Trophoblast cell (in vitro differentiated cells and primary cell): Measurements from ENCODE around the gene LIMK2.
A peak's percentile ranks its signal among the peaks of the same experiment; 100 is the strongest.
"Not testable (repeated sequence)": the region's sequence is repeated elsewhere in the genome, so short reads cannot be mapped to it uniquely, and the experiment has no call there.

ENCODE experiments used
- DNase-seq, 2 donors: peaks; one replicate each; pipeline ENCODE4 v3.0.0-alpha.2; 2016
- H2AFZ ChIP-seq: 2 replicates; pipeline ENCODE4 v1.6.1; 2013; ENCODE audit warnings: low read length, moderate library complexity, mild to moderate bottlenecking; ENCODE audit not compliant: insufficient read depth, poor library complexity
- H2AK5ac ChIP-seq: 2 replicates; pipeline ENCODE4 v1.6.1; 2013; ENCODE audit warnings: mild to moderate bottlenecking, low read length
- H2BK120ac ChIP-seq: 2 replicates; pipeline ENCODE4 v1.6.1; 2013; ENCODE audit warnings: low read length, mild to moderate bottlenecking, moderate library complexity; ENCODE audit not compliant: insufficient read depth, poor library complexity
- H2BK12ac ChIP-seq: 2 replicates; pipeline ENCODE4 v1.6.1; 2013; ENCODE audit warnings: mild to moderate bottlenecking, low read length, moderate library complexity
- H2BK5ac ChIP-seq: 2 replicates; pipeline ENCODE4 v1.6.1; 2013; ENCODE audit warnings: low read length, low read depth, moderate library complexity, mild to moderate bottlenecking; ENCODE audit not compliant: poor library complexity
- H3K14ac ChIP-seq: 2 replicates; pipeline ENCODE4 v1.6.1; 2013; ENCODE audit warnings: mild to moderate bottlenecking, low read length
- H3K18ac ChIP-seq: 2 replicates; pipeline ENCODE4 v1.6.1; 2013; ENCODE audit warnings: mild to moderate bottlenecking, low read length
- H3K23ac ChIP-seq: 2 replicates; pipeline ENCODE4 v1.6.1; 2013; ENCODE audit warnings: low read length
- H3K27ac ChIP-seq: 2 replicates; pipeline ENCODE4 v1.5.1; 2013; ENCODE audit warnings: low read depth, mild to moderate bottlenecking, inconsistent platforms, low read length, moderate library complexity
- H3K27me3 ChIP-seq: 2 replicates; pipeline ENCODE4 v1.6.1; 2013; ENCODE audit warnings: inconsistent platforms, mild to moderate bottlenecking, low read length, moderate library complexity; ENCODE audit not compliant: insufficient read depth
- H3K36me3 ChIP-seq, 2 experiments: 1 replicate in 1 of 2; 2 replicates in 1 of 2; pipeline ENCODE4 v1.6.1; 2013; ENCODE audit warnings: low read length in 2 of 2, mild to moderate bottlenecking in 2 of 2, moderate library complexity in 1 of 2; ENCODE audit not compliant: insufficient read depth in 2 of 2, control insufficient read depth in 1 of 2
- H3K4ac ChIP-seq: 2 replicates; pipeline ENCODE4 v1.6.1; 2013; ENCODE audit warnings: low read depth, mild to moderate bottlenecking, low read length, moderate library complexity
- H3K4me1 ChIP-seq, 2 experiments: 1 replicate in 1 of 2; 2 replicates in 1 of 2; pipeline ENCODE4 v1.6.1; 2013; ENCODE audit warnings: low read length in 2 of 2, mild to moderate bottlenecking in 2 of 2, moderate library complexity in 1 of 2; ENCODE audit not compliant: insufficient read depth in 2 of 2, control insufficient read depth in 1 of 2
- H3K4me2 ChIP-seq: 2 replicates; pipeline ENCODE4 v1.6.1; 2013; ENCODE audit warnings: inconsistent platforms, mild to moderate bottlenecking, low read length, moderate library complexity
- H3K4me3 ChIP-seq: 2 replicates; pipeline ENCODE4 v1.5.1; 2013; ENCODE audit warnings: mild to moderate bottlenecking, low read depth, low read length, inconsistent platforms
- H3K79me1 ChIP-seq: one replicate; pipeline ENCODE4 v1.6.1; 2013; ENCODE audit warnings: low read length
- H3K79me2 ChIP-seq: 2 replicates; pipeline ENCODE4 v1.6.1; 2013; ENCODE audit warnings: low read length, mild to moderate bottlenecking; ENCODE audit not compliant: control insufficient read depth, insufficient read depth, poor library complexity
- H3K9ac ChIP-seq: 2 replicates; pipeline ENCODE4 v1.6.1; 2013; ENCODE audit warnings: mild to moderate bottlenecking, low read length
- H3K9me3 ChIP-seq: 2 replicates; pipeline ENCODE4 v1.6.1; 2013; ENCODE audit warnings: low read depth, mild to moderate bottlenecking, control low read depth, inconsistent platforms, low read length; ENCODE audit not compliant: insufficient read depth
- H4K12ac ChIP-seq: 2 replicates; pipeline ENCODE4 v1.6.1; 2013; ENCODE audit warnings: low read depth, mild to moderate bottlenecking, low read length, moderate library complexity
- H4K8ac ChIP-seq: 2 replicates; pipeline ENCODE4 v1.6.1; 2013; ENCODE audit warnings: low read depth, mild to moderate bottlenecking, low read length, moderate library complexity
- H4K91ac ChIP-seq: one replicate; pipeline ENCODE4 v1.6.1; 2013; ENCODE audit warnings: low read depth, mild to moderate bottlenecking, low read length, moderate library complexity
- WGBS: extraction: QIAGEN DNeasy Blood & Tissue Kit; methylation state at CpG from one replicate; pipeline ENCODE4 v1.1.7; 2013; ENCODE audit warnings: missing lambda C conversion rate; ENCODE audit not compliant: insufficient read length, insufficient coverage; ENCODE audit errors: extremely low coverage; 5-methylcytosine and 5-hydroxymethylcytosine counted together

The LIMK2 gene

DNA sequence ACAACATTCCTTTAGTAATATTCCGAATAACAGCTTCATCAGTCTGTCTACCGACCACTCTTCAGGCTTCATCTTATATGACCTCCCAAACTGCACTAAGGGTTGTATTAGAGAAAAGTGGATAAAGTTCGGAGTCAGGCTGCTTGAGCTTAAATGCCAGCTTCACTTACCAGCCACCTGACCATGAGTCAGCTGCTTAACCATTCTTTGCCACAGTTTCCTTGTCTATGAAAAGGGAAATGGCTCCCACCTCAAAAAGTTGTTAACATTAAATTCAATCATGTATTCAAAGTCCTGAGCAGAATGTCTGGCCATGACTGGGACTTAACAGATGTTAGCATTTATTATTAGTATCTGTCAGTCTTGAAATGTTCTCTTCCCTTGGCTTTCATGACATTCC lies 20.9 kb downstream of the LIMK2 start:
- Histone ChIP-seq H3K9me3 (no peaks in the 10 kb centered on the region), H3K36me3 (no peaks in the 10 kb centered on the region)

DNA sequence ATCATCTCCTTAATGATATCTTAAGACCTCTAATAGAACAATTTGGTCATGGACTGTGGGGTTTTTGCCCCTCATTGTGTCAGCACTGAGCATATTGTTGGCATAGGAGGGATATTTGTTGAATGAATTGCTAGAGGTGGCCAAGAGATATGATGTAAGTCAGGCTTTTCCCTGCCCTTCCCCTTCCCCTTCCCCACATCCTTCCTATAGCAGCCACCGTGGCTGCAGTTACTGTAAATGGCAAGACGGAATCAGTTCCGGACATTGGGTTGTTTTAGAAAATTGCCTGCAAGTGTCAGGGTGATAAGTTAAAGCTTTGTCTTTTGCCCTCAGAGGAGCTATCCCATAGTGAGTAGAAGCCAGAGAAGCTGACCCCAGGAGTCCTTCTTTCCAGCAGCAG lies 23.0 kb downstream of the LIMK2 start:
- Histone ChIP-seq H3K4me3 (no peak overlapping the region), H4K12ac (no peak overlapping the region), H2BK12ac (no peak overlapping the region), H3K27ac (no peak overlapping the region), H3K23ac (no peak overlapping the region), H2AFZ (no peak overlapping the region), H3K4me2 (no peak overlapping the region), H2BK5ac (no peak overlapping the region), H3K79me1 (peaks cover 16% of the 10 kb centered on the region), H2AK5ac (no peak overlapping the region), H4K91ac (no peak overlapping the region), H3K36me3 (no peaks in the 10 kb centered on the region), H3K27me3 (no peaks in the 10 kb centered on the region), H3K9ac (no peak overlapping the region), H2BK120ac (no peak overlapping the region), H3K79me2 (no peaks in the 10 kb centered on the region), H3K9me3 (no peaks in the 10 kb centered on the region), H3K14ac (no peak overlapping the region), H3K18ac (no peak overlapping the region), H4K8ac (no peak overlapping the region), H3K4ac (no peak overlapping the region), H3K4me1 (peaks cover 13 to 29% of the 10 kb centered on the region in 2 experiments)
- peak in 1 of 2 donors; percentile 18 for DNase-seq
- no CpG with 5 or more reads among the region's 3 CpGs for WGBS

More for the DNA sequence above, 20.9 kb downstream of the LIMK2 start:
- WGBS, result no CpG with 5 or more reads among the region's 3 CpGs
- Histone ChIP-seq H3K79me1 (peaks cover 20% of the 10 kb centered on the region), H3K9ac (no peak overlapping the region), H2AK5ac (no peak overlapping the region), H4K12ac (no peak overlapping the region), H4K8ac (no peak overlapping the region), H2BK5ac (peak overlapping the region; percentile 71), H4K91ac (no peak overlapping the region), H2AFZ (no peak overlapping the region), H3K4me3 (no peak overlapping the region), H3K27ac (peak overlapping the region; percentile 83), H2BK120ac (no peak overlapping the region), H3K18ac (no peak overlapping the region), H3K4me2 (peak overlapping the region; percentile 2), H3K23ac (no peak overlapping the region), H3K4ac (no peak overlapping the region), H3K79me2 (no peaks in the 10 kb centered on the region), H2BK12ac (no peak overlapping the region), H3K27me3 (no peaks in the 10 kb centered on the region), H3K4me1 (peaks cover 19 to 30% of the 10 kb centered on the region in 2 experiments), H3K14ac (no peak overlapping the region)
- peak in 1 of 2 donors; percentile 46 for DNase-seq

DNA sequence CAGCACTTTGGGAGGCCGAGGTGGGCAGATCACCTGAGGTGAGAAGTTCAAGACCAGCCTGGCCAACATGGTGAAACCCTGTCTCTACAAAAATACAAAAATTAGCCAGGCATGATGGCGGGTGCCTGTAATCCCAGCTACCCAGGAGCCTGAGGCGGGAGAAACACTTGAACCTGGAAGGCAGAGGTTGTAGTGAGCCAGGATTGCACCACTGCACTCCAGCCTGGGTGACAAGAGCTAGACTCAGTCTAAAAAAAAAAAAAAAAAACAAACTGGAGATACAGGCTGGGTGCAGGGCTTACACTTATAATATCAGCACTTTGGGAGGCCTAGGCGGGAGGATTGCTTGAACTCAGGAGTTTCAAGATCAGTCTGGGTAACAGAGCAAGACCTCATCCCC lies 23.9 kb downstream of the LIMK2 start:
- H3K9me3 ChIP-seq, H3K23ac ChIP-seq, DNase-seq, H3K27me3 ChIP-seq, H4K8ac ChIP-seq, H3K4ac ChIP-seq, H3K4me2 ChIP-seq, H3K79me2 ChIP-seq, H3K36me3 ChIP-seq, H3K27ac ChIP-seq, H3K18ac ChIP-seq, H2BK5ac ChIP-seq, H3K9ac ChIP-seq, H3K4me3 ChIP-seq, H2AK5ac ChIP-seq, H4K91ac ChIP-seq, H2AFZ ChIP-seq, H3K14ac ChIP-seq, H4K12ac ChIP-seq, H2BK12ac ChIP-seq: not testable (repeated sequence)
- H3K79me1 ChIP-seq, result peaks cover 17% of the 10 kb centered on the region
- peak overlapping the region; percentile 34 for H2BK120ac ChIP-seq
- H3K4me1 ChIP-seq, result peaks cover 13 to 26% of the 10 kb centered on the region in 2 experiments
- no CpG with 5 or more reads among the region's 4 CpGs for WGBS

DNA sequence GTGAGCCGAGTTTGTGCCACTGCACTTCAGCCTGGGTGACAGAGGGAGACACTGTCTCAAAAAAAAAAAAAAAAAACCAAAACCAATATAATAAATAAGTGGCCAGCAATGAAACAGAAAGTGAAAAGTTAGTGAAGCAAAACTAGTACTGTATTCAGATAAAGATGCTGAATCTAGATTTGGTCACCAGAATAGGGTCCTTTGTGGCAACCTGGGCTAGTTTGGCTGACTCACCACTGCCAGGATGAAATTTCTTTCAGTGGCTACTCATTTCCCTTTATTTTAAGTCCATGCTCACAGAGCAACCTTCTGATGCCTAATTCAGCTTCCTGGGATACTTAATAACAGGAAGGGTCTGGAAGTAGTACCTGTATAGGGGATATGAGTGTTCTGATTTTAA lies 26.0 kb downstream of the LIMK2 start:
- WGBS, result no CpG with 5 or more reads among the region's 1 CpG
- Histone ChIP-seq H3K79me2 (peaks cover 3% of the 10 kb centered on the region), H3K14ac (no peak overlapping the region), H3K9ac (no peak overlapping the region), H3K27ac (no peak overlapping the region), H4K8ac (no peak overlapping the region), H3K27me3 (no peaks in the 10 kb centered on the region), H3K4me2 (no peak overlapping the region), H3K4me3 (no peak overlapping the region), H2AK5ac (no peak overlapping the region), H3K23ac (no peak overlapping the region), H2BK120ac (no peak overlapping the region), H4K12ac (no peak overlapping the region), H3K4ac (no peak overlapping the region), H3K18ac (no peak overlapping the region), H3K9me3 (no peaks in the 10 kb centered on the region), H2BK12ac (no peak overlapping the region), H3K36me3 (no peaks in the 10 kb centered on the region), H4K91ac (no peak overlapping the region), H2AFZ (no peak overlapping the region), H2BK5ac (no peak overlapping the region), H3K79me1 (peaks cover 16% of the 10 kb centered on the region), H3K4me1 (peaks cover 16 to 29% of the 10 kb centered on the region in 2 experiments)
- no peak for DNase-seq
